AG04450 (cell line): ENCODE measurements around the gene NKAP. TPM values are rescaled to one million over a fixed set of nuclear protein-coding genes. Genes with fewer than 3 reads are reported as not detected.
"Not testable (repeated sequence)": the region's sequence is repeated elsewhere in the genome, so short reads cannot be mapped to it uniquely, and the experiment has no call there.

Source experiments
- CTCF ChIA-PET: fragments of 300-600, 350-600 bp; formaldehyde crosslinking; extraction: SDS; loops from one replicate; lab custom pipeline; 2022; ENCODE audit warnings: antibody characterized with exemption, inconsistent platforms; lab: Charles Lee
- POLR2A ChIA-PET: fragments of 350-600 bp; formaldehyde crosslinking; extraction: SDS; loops from one replicate; lab custom pipeline; 2021; ENCODE audit warnings: antibody characterized with exemption, inconsistent platforms; lab: Yijun Ruan, JAX
- DNase-seq: peaks from one replicate; pipeline ENCODE4 v3.0.0-alpha.2; 2011; ENCODE audit warnings: low read depth, low spot score
- H3K27ac ChIP-seq: one replicate; pipeline ENCODE4 v1.5.1; 2012; ENCODE audit warnings: low read depth, low read length, control low read depth
- H3K27me3 ChIP-seq: one replicate; pipeline ENCODE4 v1.6.0; 2012; ENCODE audit warnings: low read length; ENCODE audit not compliant: control insufficient read depth, insufficient read depth
- H3K4me3 ChIP-seq: 2 replicates; pipeline ENCODE4 v1.5.1; 2011; ENCODE audit warnings: mild to moderate bottlenecking, low read depth, low read length, control low read depth
- H3K9me3 ChIP-seq: 2 replicates; pipeline ENCODE4 v1.5.1; 2012; ENCODE audit warnings: low read length; ENCODE audit not compliant: control insufficient read depth, insufficient read depth
- polyA plus RNA-seq: library from polyadenylated mRNA; depleted of rRNA; stranded (reverse); fragments of >200 nt; gene quantifications from 2 replicates; pipeline ENCODE4 v1.2.3, GENCODE V29; 2011
- TF ChIP-seq, protein P1 (sequence below): IDR thresholded peaks from 2 replicates; pipeline ENCODE4 v1.5.1; 2011; ENCODE audit warnings: low read depth, low read length, control low read depth, inconsistent platforms

Gene NKAP
- polyA plus RNA-seq, 1 experiment = 5.0 TPM

DNA sequence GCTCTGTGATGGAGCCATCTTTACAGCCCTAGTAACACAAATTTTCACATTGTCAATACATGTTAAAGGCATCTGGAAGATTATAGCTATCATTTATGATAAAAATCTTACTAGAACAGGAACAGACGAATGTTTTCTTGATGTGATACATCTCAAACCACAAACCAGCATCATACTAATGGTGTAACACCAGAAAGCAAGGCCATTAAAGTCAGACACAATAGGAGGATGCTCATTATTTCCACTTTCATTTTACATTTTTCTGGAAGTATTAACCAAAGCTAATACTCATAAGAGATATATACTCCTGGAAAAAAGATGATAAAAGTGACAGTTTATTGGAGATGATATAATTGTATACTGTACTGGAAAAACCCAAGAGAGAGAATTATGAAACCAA is 42.6 kb downstream of the NKAP start:
- POLR2A ChIA-PET = no interaction called here

DNA sequence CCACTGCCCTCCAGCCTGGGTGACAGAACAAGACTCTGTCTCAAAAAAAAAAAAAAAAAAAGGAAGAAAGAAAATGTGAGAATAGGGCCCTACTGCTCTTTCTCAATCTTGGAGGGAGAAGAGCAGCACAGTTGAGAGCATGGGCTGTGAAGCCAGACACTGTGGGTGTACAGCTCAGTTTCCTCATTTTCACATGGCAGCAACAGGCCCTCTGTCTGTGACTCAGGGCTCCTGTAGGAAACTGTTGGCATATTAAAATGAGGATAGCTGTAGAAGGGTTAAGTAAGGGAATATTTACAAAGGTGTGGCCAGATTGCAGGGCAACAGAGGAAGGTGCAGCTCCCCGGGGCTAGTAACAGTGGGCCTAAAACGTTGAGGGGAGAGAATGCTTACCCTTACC is 44.4 kb downstream of the NKAP start:
- ChIA-PET POLR2A (no interaction called here), CTCF (no interaction called here)
- no peaks in the 10 kb centered on the region for H3K27me3 ChIP-seq
- DNase-seq = no peak
- H3K4me3 ChIP-seq = no peak overlapping the region
- TF ChIP-seq, protein P1, sequence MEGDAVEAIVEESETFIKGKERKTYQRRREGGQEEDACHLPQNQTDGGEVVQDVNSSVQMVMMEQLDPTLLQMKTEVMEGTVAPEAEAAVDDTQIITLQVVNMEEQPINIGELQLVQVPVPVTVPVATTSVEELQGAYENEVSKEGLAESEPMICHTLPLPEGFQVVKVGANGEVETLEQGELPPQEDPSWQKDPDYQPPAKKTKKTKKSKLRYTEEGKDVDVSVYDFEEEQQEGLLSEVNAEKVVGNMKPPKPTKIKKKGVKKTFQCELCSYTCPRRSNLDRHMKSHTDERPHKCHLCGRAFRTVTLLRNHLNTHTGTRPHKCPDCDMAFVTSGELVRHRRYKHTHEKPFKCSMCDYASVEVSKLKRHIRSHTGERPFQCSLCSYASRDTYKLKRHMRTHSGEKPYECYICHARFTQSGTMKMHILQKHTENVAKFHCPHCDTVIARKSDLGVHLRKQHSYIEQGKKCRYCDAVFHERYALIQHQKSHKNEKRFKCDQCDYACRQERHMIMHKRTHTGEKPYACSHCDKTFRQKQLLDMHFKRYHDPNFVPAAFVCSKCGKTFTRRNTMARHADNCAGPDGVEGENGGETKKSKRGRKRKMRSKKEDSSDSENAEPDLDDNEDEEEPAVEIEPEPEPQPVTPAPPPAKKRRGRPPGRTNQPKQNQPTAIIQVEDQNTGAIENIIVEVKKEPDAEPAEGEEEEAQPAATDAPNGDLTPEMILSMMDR = no peak
- no peak overlapping the region for H3K27ac ChIP-seq
- H3K9me3 ChIP-seq = no peaks in the 10 kb centered on the region

More for the DNA sequence above, 42.6 kb downstream of the NKAP start:
- Histone ChIP-seq H3K27ac (no peak overlapping the region), H3K4me3 (no peak overlapping the region), H3K9me3 (no peaks in the 10 kb centered on the region), H3K27me3 (no peaks in the 10 kb centered on the region)
- TF ChIP-seq, protein P1 = no peak
- CTCF ChIA-PET = interaction anchor here (0.7 to 0.9 kb wide), 2 partner anchors 14 to 442 kb away, joined by 3 to 4 read pairs; no protein-coding TSS in a partner anchor
- DNase-seq = no peak

DNA sequence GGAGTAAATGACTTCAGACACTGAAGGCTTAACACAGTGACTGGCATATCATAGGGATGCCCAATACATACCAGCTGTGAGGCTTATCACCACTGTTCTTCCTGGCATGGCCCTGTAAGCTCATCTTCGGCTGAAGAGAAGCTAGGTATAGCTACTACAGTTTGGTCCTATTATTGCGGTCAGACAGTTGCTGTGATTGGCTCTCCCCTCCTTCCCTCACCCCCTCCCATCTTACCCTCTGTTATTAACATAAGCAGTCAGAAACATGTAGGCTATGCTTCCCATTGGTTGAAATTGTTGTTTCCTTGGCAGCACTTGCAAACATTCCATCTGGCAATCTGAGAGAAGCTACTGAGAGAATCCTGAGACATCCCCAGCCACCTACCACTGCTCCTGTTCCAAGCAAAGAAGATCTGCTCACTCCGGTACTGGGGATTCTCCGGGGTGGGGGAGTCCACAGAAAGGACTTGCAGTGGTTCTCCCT is 47.7 kb downstream of the NKAP start, which contains the start of gene AKAP14:
AKAP14 (plus strand) TSS at position 51 of the 484 bp plus-strand sequence. CDS start 7,331 bp downstream, outside the sequence.
- CTCF ChIA-PET = no interaction called here
- no peak for DNase-seq
- POLR2A ChIA-PET = no interaction called here

DNA sequence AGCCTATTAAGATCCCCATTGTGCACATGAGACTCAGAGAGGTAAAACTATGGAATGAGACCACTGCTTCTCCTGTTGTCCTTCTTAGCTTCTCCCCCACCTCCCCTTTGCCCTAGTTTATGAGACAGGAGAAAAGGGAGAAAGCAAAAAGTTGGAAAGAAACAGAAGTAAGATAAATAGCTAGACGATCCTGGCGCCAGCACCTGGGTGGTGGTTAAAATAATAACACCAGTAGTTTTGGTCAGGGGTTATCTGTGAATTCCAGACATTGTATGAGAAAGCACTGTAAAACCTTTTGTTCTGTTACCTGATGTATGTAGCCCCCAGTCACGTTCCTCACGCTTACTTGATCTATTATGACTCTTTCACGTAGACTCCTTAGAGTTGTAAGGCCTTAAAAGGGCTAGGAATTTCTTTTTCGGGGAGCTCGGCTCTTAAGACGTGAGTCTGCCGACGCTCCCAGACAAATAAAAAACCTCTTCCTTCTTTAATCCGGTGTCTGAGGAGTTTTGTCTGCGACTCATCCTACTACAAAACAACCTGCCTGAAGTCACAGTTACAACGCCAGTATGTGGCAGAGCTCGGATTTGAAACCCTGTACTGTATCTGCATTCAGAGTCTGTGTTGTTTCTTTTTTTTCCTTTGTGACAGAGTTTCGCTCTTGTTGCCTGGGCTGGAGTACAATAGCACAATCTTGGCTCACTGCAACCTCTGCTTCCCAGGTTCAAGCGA is 51.4 kb downstream of the NKAP start:
- DNase-seq, H3K4me3 ChIP-seq, POLR2A ChIA-PET, H3K27ac ChIP-seq, CTCF ChIA-PET, H3K27me3 ChIP-seq, H3K9me3 ChIP-seq: not testable (repeated sequence)

More for the DNA sequence above, 47.7 kb downstream of the NKAP start, which contains the start of gene AKAP14:
- no peak within 1 kb of the TSS for H3K4me3 ChIP-seq
- no peaks in the 10 kb centered on the region; the same call in 1 of the 2 replicates for H3K9me3 ChIP-seq
- H3K27me3 ChIP-seq = no peaks in the 10 kb centered on the region
- no peak within 1 kb of the TSS for H3K27ac ChIP-seq
- TF ChIP-seq, protein P1 = no peak

DNA sequence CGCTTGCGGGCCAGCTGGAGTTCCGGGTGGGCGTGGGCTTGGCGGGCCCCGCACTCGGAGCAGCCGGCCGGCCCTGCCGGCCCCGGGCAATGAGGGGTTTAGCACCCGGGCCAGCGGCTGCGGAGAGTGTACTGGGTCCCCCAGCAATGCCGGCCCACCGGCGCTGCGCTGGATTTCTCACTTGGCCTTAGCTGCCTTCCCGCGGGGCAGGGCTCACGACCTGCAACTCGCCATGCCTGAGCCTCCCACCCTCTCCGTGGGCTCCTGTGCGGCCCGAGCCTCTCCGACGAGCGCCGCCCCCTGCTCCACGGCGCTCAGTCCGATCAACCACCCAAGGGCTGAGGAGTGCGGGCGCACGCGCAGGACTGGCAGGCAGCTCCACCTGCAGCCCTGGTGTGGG is 52.9 kb downstream of the NKAP start:
- H3K27ac ChIP-seq, H3K9me3 ChIP-seq, DNase-seq, H3K4me3 ChIP-seq, POLR2A ChIA-PET, H3K27me3 ChIP-seq, CTCF ChIA-PET: not testable (repeated sequence)
